ENCODE measurements around the gene CAND2. TPM values are rescaled to one million over a fixed set of nuclear protein-coding genes. Genes with fewer than 3 reads are reported as not detected.

CAND2 gene
- total RNA-seq, 2 donors from 2014 or later, result 3.6 to 6.6 TPM

DNA sequence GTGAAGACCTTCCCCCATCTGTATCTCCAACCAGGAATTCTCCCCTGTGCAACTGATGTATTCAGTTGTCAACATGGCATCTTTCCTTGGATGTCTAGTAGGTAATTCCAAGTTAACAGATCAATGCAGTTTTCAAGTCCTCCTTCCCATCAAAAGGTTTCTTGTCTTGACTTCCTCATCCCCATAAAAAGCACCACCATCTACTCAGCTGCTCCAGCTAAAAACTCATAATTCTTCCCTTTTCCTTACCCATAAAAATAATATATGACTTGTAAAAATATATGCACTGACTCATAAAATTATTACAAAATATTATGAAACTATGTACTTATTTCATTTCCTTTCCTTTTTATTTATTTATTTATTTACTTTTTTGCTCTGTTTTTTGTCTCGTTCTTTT is 5.0 kb upstream of the CAND2 start:
- DNase-seq (no peak), ATAC-seq (no peak)
- H3K27me3 ChIP-seq, result no peaks in the 10 kb centered on the region
- H3K27ac ChIP-seq, result no peak overlapping the region
- intact Hi-C loops (cut with DNase I), result no loop called here
- H3K4me1 ChIP-seq, result peaks cover 7% of the 10 kb centered on the region
- H3K36me3 ChIP-seq (replicated peaks in 1 of 2; ENCODE audit: insufficient read depth in 1 of 2, low read depth in 2 of 2), result no peaks in the 10 kb centered on the region
- 55 to 81% methylated on average over 1 of the region's 1 CpG for WGBS, 2 donors
- H3K9me3 ChIP-seq, result no peaks in the 10 kb centered on the region
- TF ChIP-seq, protein P1, sequence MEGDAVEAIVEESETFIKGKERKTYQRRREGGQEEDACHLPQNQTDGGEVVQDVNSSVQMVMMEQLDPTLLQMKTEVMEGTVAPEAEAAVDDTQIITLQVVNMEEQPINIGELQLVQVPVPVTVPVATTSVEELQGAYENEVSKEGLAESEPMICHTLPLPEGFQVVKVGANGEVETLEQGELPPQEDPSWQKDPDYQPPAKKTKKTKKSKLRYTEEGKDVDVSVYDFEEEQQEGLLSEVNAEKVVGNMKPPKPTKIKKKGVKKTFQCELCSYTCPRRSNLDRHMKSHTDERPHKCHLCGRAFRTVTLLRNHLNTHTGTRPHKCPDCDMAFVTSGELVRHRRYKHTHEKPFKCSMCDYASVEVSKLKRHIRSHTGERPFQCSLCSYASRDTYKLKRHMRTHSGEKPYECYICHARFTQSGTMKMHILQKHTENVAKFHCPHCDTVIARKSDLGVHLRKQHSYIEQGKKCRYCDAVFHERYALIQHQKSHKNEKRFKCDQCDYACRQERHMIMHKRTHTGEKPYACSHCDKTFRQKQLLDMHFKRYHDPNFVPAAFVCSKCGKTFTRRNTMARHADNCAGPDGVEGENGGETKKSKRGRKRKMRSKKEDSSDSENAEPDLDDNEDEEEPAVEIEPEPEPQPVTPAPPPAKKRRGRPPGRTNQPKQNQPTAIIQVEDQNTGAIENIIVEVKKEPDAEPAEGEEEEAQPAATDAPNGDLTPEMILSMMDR (IDR thresholded peaks at IDR 0.05), result no peak
- no peak for TF ChIP-seq POLR2A (IDR thresholded peaks at IDR 0.05)
- no peak overlapping the region for H3K4me3 ChIP-seq

DNA sequence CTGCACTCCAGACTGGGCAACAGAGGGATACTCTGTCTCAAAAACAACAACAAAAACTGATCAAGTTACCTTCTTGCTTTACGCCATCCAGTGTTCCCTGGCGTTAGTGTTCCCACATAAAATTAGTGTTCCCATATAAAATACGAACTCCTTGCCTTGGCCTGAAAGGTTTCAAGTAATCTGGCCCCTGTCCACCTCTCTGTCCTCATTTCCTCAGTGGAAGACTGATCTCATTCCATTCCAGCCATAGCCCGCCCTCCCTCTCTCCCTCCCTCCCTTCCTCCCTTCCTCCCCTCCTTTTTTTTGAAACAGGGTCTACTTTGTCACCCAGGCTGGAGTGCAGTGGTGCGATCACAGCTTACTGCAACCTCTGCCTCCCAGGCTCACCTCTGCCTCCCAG is 2.8 kb upstream of the CAND2 start:
- no peak for DNase-seq
- ATAC-seq, result no peak
- Histone ChIP-seq H3K27me3 (no peaks in the 10 kb centered on the region), H3K4me3 (no peak overlapping the region), H3K9me3 (no peaks in the 10 kb centered on the region), H3K27ac (no peak overlapping the region), H3K4me1 (peaks cover 11% of the 10 kb centered on the region), H3K36me3 (replicated peaks in 1 of 2; ENCODE audit: insufficient read depth in 1 of 2, low read depth in 2 of 2) (no peaks in the 10 kb centered on the region)
- no peak for TF ChIP-seq POLR2A (IDR thresholded peaks at IDR 0.05)
- TF ChIP-seq, protein P1 (IDR thresholded peaks at IDR 0.05), result no peak
- intact Hi-C loops (cut with DNase I), result no loop called here
- 87 to 88% methylated on average over 4 to 5 of the region's 5 CpGs for WGBS, 2 donors

DNA sequence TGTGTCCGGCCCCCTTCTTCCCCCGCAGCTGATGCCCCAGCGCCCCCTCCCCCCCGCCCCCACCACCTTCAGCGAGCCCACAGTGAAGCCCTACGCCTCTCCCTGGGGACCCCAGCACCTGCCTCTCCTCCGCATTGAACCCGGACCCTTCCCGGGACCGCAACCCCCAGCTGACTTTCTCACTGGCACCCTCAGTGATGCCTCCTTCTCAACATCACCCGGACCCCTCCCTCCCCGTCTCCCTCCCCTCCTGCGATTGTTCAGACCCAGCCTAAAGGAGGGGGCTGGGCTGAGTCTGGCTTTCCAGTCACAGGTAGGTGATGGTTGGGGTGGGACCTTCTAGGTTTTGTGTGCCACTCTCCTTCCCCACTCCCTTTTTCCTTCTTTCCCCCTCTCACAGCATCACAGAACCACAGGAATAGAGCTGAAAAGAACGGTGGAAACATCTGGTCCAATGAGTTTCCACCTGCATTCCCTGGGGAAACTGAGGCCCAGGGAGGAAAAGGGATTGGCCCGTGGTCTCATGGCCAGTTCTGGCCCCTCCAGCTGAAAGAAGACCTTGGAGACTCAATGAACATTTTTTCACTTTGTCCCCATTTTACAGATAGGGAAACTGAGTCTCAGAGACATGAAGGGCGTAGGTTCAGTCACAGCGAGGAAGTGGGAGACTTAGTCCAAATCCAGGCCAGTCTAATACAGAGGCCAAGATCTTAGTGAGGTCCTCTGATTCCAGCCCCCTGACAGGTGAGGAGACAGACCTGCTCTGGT is 828 bp downstream of the CAND2 start:
- Histone ChIP-seq H3K4me3 (no peak overlapping the region), H3K27ac (peak overlapping the region in 3 of 4 donors; percentile 67 to 79 (median 73)), H3K36me3 (replicated peaks in 1 of 2; ENCODE audit: insufficient read depth in 1 of 2, low read depth in 2 of 2) (no peaks in the 10 kb centered on the region), H3K4me1 (peaks cover 21% of the 10 kb centered on the region), H3K27me3 (no peaks in the 10 kb centered on the region), H3K9me3 (no peaks in the 10 kb centered on the region)
- DNase-seq, result no peak
- 54 to 68% methylated on average over 11 to 13 of the region's 17 CpGs for WGBS, 2 donors
- no peak for TF ChIP-seq POLR2A (IDR thresholded peaks at IDR 0.05)
- TF ChIP-seq, protein P1 (IDR thresholded peaks at IDR 0.05), result no peak
- intact Hi-C loops (cut with DNase I), result no loop called here
- ATAC-seq, result no peak

DNA sequence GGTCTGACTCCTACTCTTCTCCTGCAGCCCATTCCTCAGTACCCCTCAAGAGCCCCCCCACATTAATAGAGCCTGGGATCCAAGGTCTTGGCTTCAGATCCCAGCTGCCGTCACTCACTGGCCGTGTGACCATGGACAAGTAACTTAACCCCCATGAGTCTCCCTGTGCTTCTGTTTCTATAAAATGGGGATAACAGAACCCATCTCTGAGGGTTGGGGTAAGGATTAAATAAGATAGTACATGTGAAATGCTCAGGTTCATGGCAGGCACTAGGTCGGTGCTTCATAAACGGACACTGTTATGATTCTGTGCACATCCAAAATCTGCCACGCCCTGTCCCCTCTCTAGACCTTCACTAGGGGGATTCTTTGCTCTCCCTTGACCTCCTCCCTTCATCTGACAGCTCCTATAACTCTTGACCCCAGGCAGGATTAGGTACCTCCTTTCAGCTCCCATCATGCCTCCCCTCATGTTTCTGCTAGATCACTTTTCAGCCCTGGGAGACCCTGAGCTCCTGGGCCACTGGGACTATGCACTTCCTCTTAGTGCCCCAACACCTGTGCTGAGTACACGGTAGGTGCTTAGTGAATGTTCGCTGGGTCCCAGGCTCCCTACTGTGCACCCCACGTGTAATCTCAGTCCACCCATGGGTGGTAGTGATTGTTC is 1.5 kb downstream of the CAND2 start:
- peak overlapping the region in 2 of 4 donors; percentile 23 to 73 for H3K27ac ChIP-seq
- intact Hi-C loops (cut with DNase I), result no loop called here

More for the DNA sequence above, 1.5 kb downstream of the CAND2 start:
- no peak for ATAC-seq
- H3K4me1 ChIP-seq, result peaks cover 21% of the 10 kb centered on the region
- 44 to 49% methylated on average over 8 of the region's 8 CpGs for WGBS, 2 donors
- no peak overlapping the region for H3K4me3 ChIP-seq
- no peaks in the 10 kb centered on the region for H3K9me3 ChIP-seq
- no peaks in the 10 kb centered on the region for H3K36me3 ChIP-seq (replicated peaks in 1 of 2; ENCODE audit: insufficient read depth in 1 of 2, low read depth in 2 of 2)
- DNase-seq, result no peak
- no peak for TF ChIP-seq POLR2A (IDR thresholded peaks at IDR 0.05)
- TF ChIP-seq, protein P1 (IDR thresholded peaks at IDR 0.05), result no peak
- H3K27me3 ChIP-seq, result no peaks in the 10 kb centered on the region

Measured in body of pancreas (tissue), 4 donors.